Stimulated activated CD8-positive, alpha-beta memory T cell treated with anti-CD3 and anti-CD28 coated beads, Interleukin-4, amount 100 ng/mL, for 24 hours (primary cell): ENCODE measurements around the gene NRP1.
A peak's percentile ranks its signal among the peaks of the same experiment; 100 is the strongest.

Experiments used
- DNase-seq: peaks from one replicate; pipeline ENCODE4 v3.0.0-alpha.2; 2020; ENCODE audit warnings: low read depth

The NRP1 gene

GRCh38 chr10:33212061-33212748, 122.3 kb downstream of the NRP1 start:
- DNase-seq: no peak

GRCh38 chr10:33211106-33211878, 123.2 kb downstream of the NRP1 start:
- no peak for DNase-seq

- no peak for DNase-seq
Measured at GRCh38 chr10:33209802-33210201, 124.7 kb downstream of the NRP1 start.

GRCh38 chr10:33208166-33208565, 126.3 kb downstream of the NRP1 start:
- DNase-seq: no peak

GRCh38 chr10:33204031-33204430, 130.4 kb downstream of the NRP1 start:
- no peak for DNase-seq

- no peak for DNase-seq
Measured at GRCh38 chr10:33201971-33202370, 132.5 kb downstream of the NRP1 start.

- no peak for DNase-seq
Measured at GRCh38 chr10:33201056-33201780, 133.2 kb downstream of the NRP1 start.

GRCh38 chr10:33199731-33200232, 134.7 kb downstream of the NRP1 start:
- DNase-seq: no peak

GRCh38 chr10:33198610-33199009, 135.9 kb downstream of the NRP1 start:
- DNase-seq: no peak

- no peak for DNase-seq
Measured at GRCh38 chr10:33196710-33197491, 137.6 kb downstream of the NRP1 start.

GRCh38 chr10:33196377-33196706, 138.1 kb downstream of the NRP1 start:
- DNase-seq: no peak

GRCh38 chr10:33195608-33196376, 138.7 kb downstream of the NRP1 start:
- DNase-seq: no peak

- DNase-seq: no peak
Measured at GRCh38 chr10:33193701-33194521, 140.6 kb downstream of the NRP1 start.

- DNase-seq: peak; percentile 55
Measured at GRCh38 chr10:33193057-33193700, 141.3 kb downstream of the NRP1 start.

- DNase-seq: no peak
Measured at GRCh38 chr10:33192190-33192589, 142.3 kb downstream of the NRP1 start.

- no peak for DNase-seq
Measured at GRCh38 chr10:33190406-33190805, 144.1 kb downstream of the NRP1 start.

- DNase-seq: no peak
Measured at GRCh38 chr10:33189808-33190207, 144.7 kb downstream of the NRP1 start.

- DNase-seq: no peak
Measured at GRCh38 chr10:33189363-33189762, 145.1 kb downstream of the NRP1 start.

- DNase-seq: no peak
Measured at GRCh38 chr10:33187427-33187999, 147.0 kb downstream of the NRP1 start.

- no peak for DNase-seq
Measured at GRCh38 chr10:33186150-33186549, 148.3 kb downstream of the NRP1 start.
